A549 (cell line): ENCODE results near the gene RERGL. TPM values are rescaled to one million over a fixed set of nuclear protein-coding genes. Genes with fewer than 3 reads are reported as not detected.
"Not testable (repeated sequence)": the region's sequence is repeated elsewhere in the genome, so short reads cannot be mapped to it uniquely, and the experiment has no call there.

Experiments
- ATAC-seq, 2 experiments: fragments of 200-7000 bp in 1 of 2; fragments of >200 bp in 1 of 2; cut with Nextera tagmentation in 1 of 2; cut with Tn5 transposase in 1 of 2; 3 replicates each; pipeline versions ENCODE4 v1.8.0 to v1.9.1; 2018 to 2020; ENCODE audit warnings: mild to moderate bottlenecking in 1 of 2, moderate library complexity in 1 of 2
- CTCF ChIA-PET: fragments of 300-600 bp; sonication (Branson Sonifier 250); formaldehyde crosslinking; extraction: SDS; loops from one replicate; lab custom pipeline; 2021; ENCODE audit warnings: antibody characterized with exemption, inconsistent platforms; lab: Yijun Ruan, JAX
- POLR2A ChIA-PET: fragments of 350-600 bp; formaldehyde crosslinking; extraction: SDS; loops from one replicate; lab custom pipeline; 2021; ENCODE audit warnings: antibody characterized with exemption, inconsistent platforms; lab: Yijun Ruan, JAX
- DNase-seq, 2 experiments: peaks; one replicate each; pipeline versions ENCODE4 v3.0.0 to v3.0.0-alpha.2; 2011 to 2016; ENCODE audit warnings: low read depth in 1 of 2, low spot score in 1 of 2
- FAIRE-seq: peaks from 2 replicates; lab custom pipeline; 2011; peaks lifted over from hg19 to GRCh38; lab: Jason Lieb, UNC
- H3K27ac ChIP-seq, 2 experiments: fragments of >200 bp; sonication (Bioruptor Twin); formaldehyde crosslinking; 3 replicates each; pipeline ENCODE4 v1.5.1; 2016 to 2017
- H3K4me1 ChIP-seq: fragments of >200 bp; sonication (Bioruptor Twin); formaldehyde crosslinking; 3 replicates; pipeline ENCODE4 v1.6.1; 2016
- H3K4me2 ChIP-seq: fragments of >200 bp; sonication (Bioruptor Twin); formaldehyde crosslinking; 3 replicates; pipeline ENCODE4 v1.6.1; 2016
- H3K4me3 ChIP-seq: fragments of >200 bp; sonication (Bioruptor Twin); formaldehyde crosslinking; 3 replicates; pipeline ENCODE4 v1.5.1; 2016
- H3K9me3 ChIP-seq: fragments of >200 bp; sonication (Bioruptor Twin); formaldehyde crosslinking; 3 replicates; pipeline ENCODE4 v1.6.1; 2016
- CBX2 ChIP-seq: fragments of 200-600 bp; sonication (generic); IDR thresholded peaks from 2 replicates; pipeline ENCODE4 v1.6.1; 2016; ENCODE audit warnings: low read depth, mild to moderate bottlenecking, borderline replicate concordance
- CEBPB ChIP-seq, 2 experiments: fragments of >200 bp in 1 of 2; sonication (Bioruptor Twin) in 1 of 2; formaldehyde crosslinking in 1 of 2; IDR thresholded peaks; 2 replicates each; pipeline ENCODE4 v1.6.1; 2012 to 2016
- CHD2 ChIP-seq: fragments of 150-350 bp; IDR thresholded peaks from 2 replicates; pipeline ENCODE4 v1.6.1; 2014; ENCODE audit warnings: low read length; ENCODE audit not compliant: partially characterized antibody
- EP300 ChIP-seq, 2 experiments: fragments of >200 bp; sonication (Bioruptor Twin); formaldehyde crosslinking; IDR thresholded peaks; 2 replicates in 1 of 2; 3 replicates in 1 of 2; pipeline ENCODE4 v1.6.1; 2016 to 2017
- FOSL2 ChIP-seq, 2 experiments: fragments of 450-650 bp in 1 of 2; fragments of >200 bp in 1 of 2; sonication (Bioruptor Twin) in 1 of 2; formaldehyde crosslinking; IDR thresholded peaks; 2 replicates each; pipeline versions ENCODE4 v1.5.0 to v1.6.1; 2016 to 2020; ENCODE audit warnings: mild to moderate bottlenecking in 1 of 2, moderate library complexity in 1 of 2
- NFE2L2 ChIP-seq: fragments of 150-350 bp; conservative IDR thresholded peaks from 2 replicates; pipeline ENCODE4 v1.6.1; 2014; ENCODE audit warnings: low read length
- RARB ChIP-seq: fragments of 250-450 bp; sonication (Bioruptor Pico); IDR thresholded peaks from 2 replicates; pipeline ENCODE4 v1.8.0; 2021; ENCODE audit warnings: mild to moderate bottlenecking, moderate library complexity
- SMC3 ChIP-seq: fragments of >200 bp; sonication (Bioruptor Twin); formaldehyde crosslinking; IDR thresholded peaks from 3 replicates; pipeline ENCODE4 v1.6.1; 2018; ENCODE audit warnings: inconsistent platforms
- TP53 ChIP-seq: fragments of 250-450 bp; sonication (Bioruptor Pico); IDR thresholded peaks from 2 replicates; pipeline ENCODE4 v1.5.0; 2021; ENCODE audit warnings: mild to moderate bottlenecking, moderate library complexity
- WGBS: methylation state at CpG from one replicate; pipeline ENCODE4 v1.1.6; 2017; ENCODE audit errors: missing lambda C conversion rate; 5-methylcytosine and 5-hydroxymethylcytosine counted together
- polyA plus RNA-seq, 4 experiments: library from polyadenylated mRNA; depleted of rRNA in 3 of 4; stranded (reverse); fragments of >200 nt; fragmentation: RNase III in 1 of 4; extraction: RNeasy Plus Mini Kit Qiagen cat#74134 plus additional on column Dnase treatment in 1 of 4; gene quantifications; 2 replicates in 3 of 4; 3 replicates in 1 of 4; pipeline ENCODE4 v1.2.3, GENCODE V29; 2011 to 2017
- TF ChIP-seq, protein P1 (sequence below): IDR thresholded peaks from 2 replicates; pipeline ENCODE4 v1.6.1; 2012
- TF ChIP-seq, protein P2 (sequence below): fragments of 450-650 bp; IDR thresholded peaks from 2 replicates; pipeline ENCODE4 v1.6.1; 2014; ENCODE audit warnings: antibody characterized with exemption
- TF ChIP-seq, protein P3 (sequence below): fragments of 250-450 bp; sonication (Bioruptor Pico); IDR thresholded peaks from 2 replicates; pipeline ENCODE4 v1.5.0; 2020; ENCODE audit warnings: low read depth, mild to moderate bottlenecking, moderate library complexity
- TF ChIP-seq, protein P4 (sequence below): fragments of >200 bp; sonication (Bioruptor Twin); formaldehyde crosslinking; IDR thresholded peaks from 3 replicates; pipeline ENCODE4 v1.5.1; 2016

RERGL gene
- polyA plus RNA-seq, 2 of the 4 experiments (the other 2 are of a cell fraction): not detected

DNA sequence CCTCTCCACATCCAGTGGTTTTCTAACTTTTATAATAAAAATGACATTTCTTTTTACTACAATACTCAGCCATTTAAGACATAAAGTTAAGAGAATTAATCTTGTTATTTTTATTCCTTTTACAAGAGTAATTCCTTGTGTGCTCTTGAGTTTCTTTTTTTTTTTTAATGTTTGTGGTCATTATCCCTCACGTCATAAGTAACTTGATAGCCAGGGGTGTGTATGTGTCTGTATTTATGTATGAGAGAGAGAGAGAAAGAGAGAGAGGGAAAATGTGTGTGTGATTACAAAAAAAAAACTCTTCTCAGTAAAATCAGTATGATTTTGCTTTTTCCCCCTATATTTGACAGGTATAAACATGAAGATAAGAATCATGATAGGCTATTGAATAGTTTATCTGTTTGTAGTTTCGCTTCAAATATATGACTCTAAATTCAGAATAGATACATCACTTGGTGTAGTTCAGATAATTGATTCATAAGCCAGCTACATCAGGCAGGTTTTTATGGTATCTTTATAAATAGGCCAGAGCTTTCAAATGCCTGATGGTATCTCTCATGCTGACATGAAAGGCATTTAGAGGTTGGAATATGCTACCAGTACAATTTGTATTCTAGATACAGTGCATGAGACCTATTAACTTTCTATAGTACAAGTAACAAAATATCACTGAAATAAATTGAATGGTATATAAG is 34.9 kb downstream of the RERGL start (continued):
- TF ChIP-seq, protein P1, sequence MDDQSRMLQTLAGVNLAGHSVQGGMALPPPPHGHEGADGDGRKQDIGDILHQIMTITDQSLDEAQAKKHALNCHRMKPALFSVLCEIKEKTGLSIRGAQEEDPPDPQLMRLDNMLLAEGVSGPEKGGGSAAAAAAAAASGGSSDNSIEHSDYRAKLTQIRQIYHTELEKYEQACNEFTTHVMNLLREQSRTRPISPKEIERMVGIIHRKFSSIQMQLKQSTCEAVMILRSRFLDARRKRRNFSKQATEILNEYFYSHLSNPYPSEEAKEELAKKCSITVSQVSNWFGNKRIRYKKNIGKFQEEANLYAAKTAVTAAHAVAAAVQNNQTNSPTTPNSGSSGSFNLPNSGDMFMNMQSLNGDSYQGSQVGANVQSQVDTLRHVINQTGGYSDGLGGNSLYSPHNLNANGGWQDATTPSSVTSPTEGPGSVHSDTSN: no peak
- TF ChIP-seq CHD2 (no peak), FOSL2 (IDR thresholded peaks at IDR 0.05) (no peak), FOSL2 (CRISPR knock-in tag; IDR thresholded peaks at IDR 0.05) (no peak), SMC3 (no peak), EP300 (IDR thresholded peaks at IDR 0.05) (no peak)
- TF ChIP-seq, all 56 proteins: peak for 0

DNA sequence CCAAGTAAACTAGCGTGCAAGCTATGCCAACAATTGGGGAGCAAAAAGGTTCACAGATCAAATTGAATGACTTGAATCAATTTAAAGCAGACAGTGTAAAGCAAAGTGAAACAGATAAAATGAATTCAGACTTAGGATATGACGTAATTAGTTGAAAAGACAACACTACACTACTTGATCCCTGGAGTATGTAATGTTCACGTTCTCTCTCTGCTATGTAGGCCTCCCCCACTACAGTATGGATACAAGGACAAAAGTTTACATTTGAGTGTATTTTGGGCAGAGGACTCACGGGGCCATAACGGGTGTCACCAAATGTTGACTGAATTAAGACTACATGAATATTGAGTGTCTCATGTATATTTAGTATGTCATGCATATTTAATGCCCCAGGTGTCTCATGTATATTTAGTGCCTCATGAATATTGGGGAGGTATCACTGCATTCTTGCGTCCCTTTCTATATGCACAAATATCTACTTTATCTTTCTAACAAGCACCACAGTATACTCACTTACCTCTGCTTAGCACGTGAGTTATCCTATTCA is 44.5 kb downstream of the RERGL start:
- WGBS: 50% methylated on average over 7 of the region's 7 CpGs
- CTCF ChIA-PET: no interaction called here
- ATAC-seq (no peak), FAIRE-seq (no peak), DNase-seq (no peak)
- Histone ChIP-seq H3K9me3 (no peaks in the 10 kb centered on the region), H3K4me2 (no peak overlapping the region), H3K4me3 (no peak overlapping the region), H3K4me1 (no peaks in the 10 kb centered on the region), H3K27ac (no peak overlapping the region)
- TF ChIP-seq, protein P2, sequence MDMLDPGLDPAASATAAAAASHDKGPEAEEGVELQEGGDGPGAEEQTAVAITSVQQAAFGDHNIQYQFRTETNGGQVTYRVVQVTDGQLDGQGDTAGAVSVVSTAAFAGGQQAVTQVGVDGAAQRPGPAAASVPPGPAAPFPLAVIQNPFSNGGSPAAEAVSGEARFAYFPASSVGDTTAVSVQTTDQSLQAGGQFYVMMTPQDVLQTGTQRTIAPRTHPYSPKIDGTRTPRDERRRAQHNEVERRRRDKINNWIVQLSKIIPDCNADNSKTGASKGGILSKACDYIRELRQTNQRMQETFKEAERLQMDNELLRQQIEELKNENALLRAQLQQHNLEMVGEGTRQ: no peak
- TF ChIP-seq NFE2L2 (no peak), CBX2 (no peak), TP53 (CRISPR knock-in tag) (no peak), RARB (no peak), CEBPB (IDR thresholded peaks at IDR 0.05) (no peak)
- TF ChIP-seq, protein P3, sequence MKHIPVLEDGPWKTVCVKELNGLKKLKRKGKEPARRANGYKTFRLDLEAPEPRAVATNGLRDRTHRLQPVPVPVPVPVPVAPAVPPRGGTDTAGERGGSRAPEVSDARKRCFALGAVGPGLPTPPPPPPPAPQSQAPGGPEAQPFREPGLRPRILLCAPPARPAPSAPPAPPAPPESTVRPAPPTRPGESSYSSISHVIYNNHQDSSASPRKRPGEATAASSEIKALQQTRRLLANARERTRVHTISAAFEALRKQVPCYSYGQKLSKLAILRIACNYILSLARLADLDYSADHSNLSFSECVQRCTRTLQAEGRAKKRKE (CRISPR knock-in tag): no peak
- TF ChIP-seq, protein P4, sequence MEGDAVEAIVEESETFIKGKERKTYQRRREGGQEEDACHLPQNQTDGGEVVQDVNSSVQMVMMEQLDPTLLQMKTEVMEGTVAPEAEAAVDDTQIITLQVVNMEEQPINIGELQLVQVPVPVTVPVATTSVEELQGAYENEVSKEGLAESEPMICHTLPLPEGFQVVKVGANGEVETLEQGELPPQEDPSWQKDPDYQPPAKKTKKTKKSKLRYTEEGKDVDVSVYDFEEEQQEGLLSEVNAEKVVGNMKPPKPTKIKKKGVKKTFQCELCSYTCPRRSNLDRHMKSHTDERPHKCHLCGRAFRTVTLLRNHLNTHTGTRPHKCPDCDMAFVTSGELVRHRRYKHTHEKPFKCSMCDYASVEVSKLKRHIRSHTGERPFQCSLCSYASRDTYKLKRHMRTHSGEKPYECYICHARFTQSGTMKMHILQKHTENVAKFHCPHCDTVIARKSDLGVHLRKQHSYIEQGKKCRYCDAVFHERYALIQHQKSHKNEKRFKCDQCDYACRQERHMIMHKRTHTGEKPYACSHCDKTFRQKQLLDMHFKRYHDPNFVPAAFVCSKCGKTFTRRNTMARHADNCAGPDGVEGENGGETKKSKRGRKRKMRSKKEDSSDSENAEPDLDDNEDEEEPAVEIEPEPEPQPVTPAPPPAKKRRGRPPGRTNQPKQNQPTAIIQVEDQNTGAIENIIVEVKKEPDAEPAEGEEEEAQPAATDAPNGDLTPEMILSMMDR: no peak
- POLR2A ChIA-PET: no interaction called here

DNA sequence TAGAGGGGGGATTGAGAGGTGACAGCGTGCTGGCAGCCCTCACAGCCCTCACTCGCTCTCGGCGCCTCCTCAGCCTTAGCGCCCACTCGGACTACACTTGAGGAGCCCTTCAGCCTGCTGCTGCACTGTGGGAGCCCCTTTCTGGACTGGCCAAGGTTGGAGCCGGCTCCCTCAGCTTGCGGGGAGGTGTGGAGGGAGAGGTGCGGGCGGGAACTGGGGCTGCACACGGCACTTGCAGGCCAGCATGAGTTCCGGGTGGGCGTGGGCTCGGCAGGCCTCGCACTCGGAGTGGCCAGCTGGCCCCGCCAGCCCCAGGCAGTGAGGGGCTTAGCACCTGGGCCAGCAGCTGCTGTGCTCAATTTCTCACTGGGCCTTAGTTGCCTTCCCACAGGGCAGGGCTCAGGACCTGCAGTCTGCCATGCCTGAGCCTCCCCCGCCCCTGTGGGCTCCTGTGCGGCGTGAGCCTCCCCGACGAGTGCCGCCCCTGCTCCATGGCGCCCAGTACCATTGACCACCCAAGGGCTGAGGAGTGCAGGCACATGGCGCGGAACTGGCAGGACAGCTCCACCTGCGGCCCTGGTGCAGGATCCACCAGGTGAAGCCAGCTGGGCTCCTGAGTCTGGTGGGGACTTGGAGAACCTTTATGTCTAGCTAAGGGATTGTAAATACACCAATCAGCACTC is 49.8 kb downstream of the RERGL start:
- H3K27ac ChIP-seq, H3K4me2 ChIP-seq, FAIRE-seq, H3K4me3 ChIP-seq, H3K4me1 ChIP-seq, POLR2A ChIA-PET, DNase-seq, H3K9me3 ChIP-seq, ATAC-seq: not testable (repeated sequence)
- 55% methylated on average over 17 of the region's 27 CpGs for WGBS
- CTCF ChIA-PET: interaction anchor here (1.8 kb wide), 1 partner anchor 23 kb away, joined by 4 read pairs; no protein-coding TSS in a partner anchor

Other genes with a start within 250 kb of the RERGL start
- gene PIK3C2G, start 171.3 kb upstream of the RERGL start, polyA plus RNA-seq (2011; rRNA removed): 0.01 and 0.03 TPM in 2 replicates
- not detected in 3 replicates for gene PIK3C2G, start 171.3 kb upstream of the RERGL start, polyA plus RNA-seq (2017; fragmentation: RNase III; extraction: RNeasy Plus Mini Kit Qiagen cat#74134 plus additional on column Dnase treatment)